Skin epidermis (tissue), 12 donors: ENCODE data around the gene CPA3.
A peak's percentile ranks its signal among the peaks of the same experiment; 100 is the strongest.

ENCODE experiments used
- H3K27ac ChIP-seq, 21 experiments: fragments of 200-600 bp; sonication (generic) in 11 of 21; one replicate each; pipeline ENCODE4 v1.5.0; 2020; ENCODE audit warnings: mild to moderate bottlenecking in 3 of 21, inconsistent platforms in 2 of 21, moderate library complexity in 2 of 21
- H3K4me3 ChIP-seq, 7 experiments: fragments of 200-600 bp; sonication (generic) in 2 of 7; one replicate each; pipeline ENCODE4 v1.5.0; 2020; ENCODE audit warnings: inconsistent platforms in 2 of 7, mild to moderate bottlenecking in 2 of 7, moderate library complexity in 1 of 7

The CPA3 gene

GRCh38 chr3:148906667-148907066 lies 41.6 kb downstream of the CPA3 start:
- Histone ChIP-seq H3K27ac (peak overlapping the region in 1 of 21 experiments; percentile 35), H3K4me3 (no peak overlapping the region)

GRCh38 chr3:148911173-148911572 lies 46.1 kb downstream of the CPA3 start:
- no peak overlapping the region for H3K4me3 ChIP-seq
- no peak overlapping the region for H3K27ac ChIP-seq

- Histone ChIP-seq H3K4me3 (no peak overlapping the region), H3K27ac (no peak overlapping the region)
Measured at GRCh38 chr3:148911592-148911991, 46.5 kb downstream of the CPA3 start.

GRCh38 chr3:148914936-148915690 lies 50.0 kb downstream of the CPA3 start:
- no peak overlapping the region for H3K4me3 ChIP-seq

GRCh38 chr3:148916132-148916531 lies 51.0 kb downstream of the CPA3 start:
- H3K27ac ChIP-seq, result no peak overlapping the region
- no peak overlapping the region for H3K4me3 ChIP-seq

More at GRCh38 chr3:148914936-148915690, 50.0 kb downstream of the CPA3 start:
- no peak overlapping the region for H3K27ac ChIP-seq

GRCh38 chr3:148922467-148922866 lies 57.4 kb downstream of the CPA3 start:
- H3K4me3 ChIP-seq, result no peak overlapping the region
- no peak overlapping the region for H3K27ac ChIP-seq

- no peak overlapping the region for H3K27ac ChIP-seq
Measured at GRCh38 chr3:148923592-148923991, 58.5 kb downstream of the CPA3 start.

GRCh38 chr3:148924562-148924961 lies 59.5 kb downstream of the CPA3 start:
- no peak overlapping the region for H3K4me3 ChIP-seq
- H3K27ac ChIP-seq, result no peak overlapping the region

More at GRCh38 chr3:148923592-148923991, 58.5 kb downstream of the CPA3 start:
- H3K4me3 ChIP-seq, result no peak overlapping the region

GRCh38 chr3:148925845-148926244 lies 60.7 kb downstream of the CPA3 start:
- H3K27ac ChIP-seq, result no peak overlapping the region
- no peak overlapping the region for H3K4me3 ChIP-seq

GRCh38 chr3:148930752-148931151 lies 65.7 kb downstream of the CPA3 start:
- Histone ChIP-seq H3K4me3 (no peak overlapping the region), H3K27ac (no peak overlapping the region)

GRCh38 chr3:148931574-148931973 lies 66.5 kb downstream of the CPA3 start:
- Histone ChIP-seq H3K27ac (no peak overlapping the region), H3K4me3 (no peak overlapping the region)

GRCh38 chr3:148932972-148933371 lies 67.9 kb downstream of the CPA3 start:
- Histone ChIP-seq H3K27ac (no peak overlapping the region), H3K4me3 (no peak overlapping the region)

GRCh38 chr3:148937467-148938255 lies 72.6 kb downstream of the CPA3 start:
- Histone ChIP-seq H3K27ac (no peak overlapping the region), H3K4me3 (no peak overlapping the region)

GRCh38 chr3:148938306-148938705 lies 73.2 kb downstream of the CPA3 start:
- Histone ChIP-seq H3K4me3 (no peak overlapping the region), H3K27ac (no peak overlapping the region)

GRCh38 chr3:148938936-148939335 lies 73.8 kb downstream of the CPA3 start:
- H3K27ac ChIP-seq, result no peak overlapping the region
- H3K4me3 ChIP-seq, result no peak overlapping the region

- no peak overlapping the region for H3K27ac ChIP-seq
Measured at GRCh38 chr3:148940983-148941382, 75.9 kb downstream of the CPA3 start.

GRCh38 chr3:148943506-148944205 lies 78.6 kb downstream of the CPA3 start:
- no peak overlapping the region for H3K27ac ChIP-seq

More at GRCh38 chr3:148940983-148941382, 75.9 kb downstream of the CPA3 start:
- H3K4me3 ChIP-seq, result no peak overlapping the region

GRCh38 chr3:148945116-148945515 lies 80.0 kb downstream of the CPA3 start:
- Histone ChIP-seq H3K27ac (no peak overlapping the region), H3K4me3 (no peak overlapping the region)

More at GRCh38 chr3:148943506-148944205, 78.6 kb downstream of the CPA3 start:
- H3K4me3 ChIP-seq, result no peak overlapping the region
